ENCODE data around the gene RFXAP. TPM values are rescaled to one million over a fixed set of nuclear protein-coding genes. Genes with fewer than 3 reads are reported as not detected.

RFXAP gene
- total RNA-seq, 1 donor from 2014 or later = 0.53 TPM

DNA sequence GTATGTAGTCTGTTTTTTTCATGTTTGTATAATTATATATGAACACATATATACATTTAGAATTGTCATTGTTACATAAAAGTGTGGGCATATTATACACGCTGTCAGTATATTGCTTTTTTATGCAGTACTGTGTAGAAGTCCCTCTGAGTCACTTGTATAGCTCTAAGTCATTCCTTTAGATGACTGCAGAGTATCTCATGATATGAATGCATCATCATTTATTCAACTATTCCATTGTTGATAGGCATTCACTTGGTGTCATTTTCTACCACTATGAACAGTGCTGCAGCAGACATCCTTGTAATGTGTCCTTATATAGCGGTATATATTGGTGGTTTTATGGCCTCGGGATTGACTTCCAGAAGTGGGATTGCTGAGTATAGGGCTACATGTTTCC lies 15.3 kb downstream of the RFXAP start:
- H3K4me3 ChIP-seq (ENCODE audit: low read depth, low read length) = no peak overlapping the region

DNA sequence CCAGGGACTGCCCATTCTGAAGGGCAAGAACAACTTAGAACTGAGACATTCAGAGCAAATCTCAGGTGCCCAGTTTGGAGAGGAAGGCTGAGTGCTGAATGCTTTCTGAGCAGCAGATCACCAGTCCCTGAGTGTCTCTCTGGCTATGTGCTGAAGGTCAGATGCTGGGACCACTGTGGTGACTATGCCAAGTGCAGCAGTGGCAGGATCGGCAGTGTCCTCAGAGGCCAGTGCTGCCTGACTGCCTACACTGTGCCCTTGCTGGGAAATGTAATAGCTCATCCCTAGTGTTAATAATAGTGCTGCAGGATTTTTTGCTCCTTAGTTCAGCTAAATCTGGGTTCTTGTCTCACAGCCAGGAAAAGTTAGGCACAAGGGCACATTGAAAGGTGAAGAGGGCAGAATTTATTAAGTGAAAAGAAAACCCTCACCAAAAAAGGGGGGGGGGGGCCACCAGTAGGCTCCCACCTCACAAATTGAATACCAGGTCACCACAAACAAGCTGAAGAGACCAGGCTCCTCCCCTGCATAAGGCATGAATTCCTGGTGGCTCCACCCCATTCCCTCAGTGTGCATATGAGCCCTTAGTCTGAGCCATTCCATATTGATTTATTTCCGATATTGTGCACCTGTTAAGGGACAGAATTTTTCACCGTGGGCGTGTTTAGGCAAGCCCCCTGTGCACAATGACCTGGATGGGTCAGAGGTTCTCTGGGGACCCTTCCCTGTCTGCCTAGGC lies 18.5 kb downstream of the RFXAP start:
- TF ChIP-seq CTCF (IDR thresholded peaks at IDR 0.05; ENCODE audit: insufficient read depth, low read length, severe bottlenecking) = no peak
- FAIRE-seq = no peak

More for the DNA sequence above, 15.3 kb downstream of the RFXAP start:
- peak; percentile 46 for DNase-seq (ENCODE audit: low read depth)
- no peaks in the 10 kb centered on the region for H3K27me3 ChIP-seq (ENCODE audit: control insufficient read depth, insufficient read depth, low read length)
- no peak for FAIRE-seq
- no peak for TF ChIP-seq CTCF (IDR thresholded peaks at IDR 0.05; ENCODE audit: insufficient read depth, low read length, severe bottlenecking)
- no peaks in the 10 kb centered on the region for H3K36me3 ChIP-seq (ENCODE audit: control insufficient read depth, insufficient read depth, low read length)

DNA sequence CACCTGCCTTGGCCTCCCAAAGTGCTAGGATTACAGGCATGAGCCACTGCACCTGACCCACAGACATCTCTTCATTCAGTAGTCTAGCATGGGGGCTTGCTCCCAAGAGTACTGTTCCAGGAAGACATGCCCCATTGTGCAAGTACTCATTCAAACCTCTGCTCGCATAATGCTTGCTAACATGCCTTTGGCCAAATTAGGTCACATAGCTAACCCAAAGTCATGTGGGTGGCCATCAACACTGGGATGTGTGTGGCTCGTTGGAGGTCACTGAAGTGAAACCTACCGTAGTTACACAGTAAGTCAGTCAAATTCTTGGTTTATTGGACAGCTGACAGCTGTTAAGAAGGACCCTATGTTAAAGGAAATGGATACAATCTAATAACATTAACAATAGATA lies 20.3 kb downstream of the RFXAP start:
- FAIRE-seq = no peak
- no peak for DNase-seq (ENCODE audit: low read depth)

More for the DNA sequence above, 18.5 kb downstream of the RFXAP start:
- no peaks in the 10 kb centered on the region for H3K36me3 ChIP-seq (ENCODE audit: control insufficient read depth, insufficient read depth, low read length)
- no peak for DNase-seq (ENCODE audit: low read depth)
- no peak overlapping the region for H3K4me3 ChIP-seq (ENCODE audit: low read depth, low read length)
- no peaks in the 10 kb centered on the region for H3K27me3 ChIP-seq (ENCODE audit: control insufficient read depth, insufficient read depth, low read length)

GRCh38 chr13:36839981-36840380 lies 21.0 kb downstream of the RFXAP start:
- no peaks in the 10 kb centered on the region for H3K27me3 ChIP-seq (ENCODE audit: control insufficient read depth, insufficient read depth, low read length)
- H3K4me3 ChIP-seq (ENCODE audit: low read depth, low read length) = no peak overlapping the region
- TF ChIP-seq CTCF (IDR thresholded peaks at IDR 0.05; ENCODE audit: insufficient read depth, low read length, severe bottlenecking) = no peak
- DNase-seq (ENCODE audit: low read depth) (no peak), FAIRE-seq (peak; percentile 85)
- no peaks in the 10 kb centered on the region for H3K36me3 ChIP-seq (ENCODE audit: control insufficient read depth, insufficient read depth, low read length)

More for the DNA sequence above, 20.3 kb downstream of the RFXAP start:
- TF ChIP-seq CTCF (IDR thresholded peaks at IDR 0.05; ENCODE audit: insufficient read depth, low read length, severe bottlenecking) = no peak
- no peaks in the 10 kb centered on the region for H3K36me3 ChIP-seq (ENCODE audit: control insufficient read depth, insufficient read depth, low read length)
- H3K4me3 ChIP-seq (ENCODE audit: low read depth, low read length) = no peak overlapping the region
- no peaks in the 10 kb centered on the region for H3K27me3 ChIP-seq (ENCODE audit: control insufficient read depth, insufficient read depth, low read length)

DNA sequence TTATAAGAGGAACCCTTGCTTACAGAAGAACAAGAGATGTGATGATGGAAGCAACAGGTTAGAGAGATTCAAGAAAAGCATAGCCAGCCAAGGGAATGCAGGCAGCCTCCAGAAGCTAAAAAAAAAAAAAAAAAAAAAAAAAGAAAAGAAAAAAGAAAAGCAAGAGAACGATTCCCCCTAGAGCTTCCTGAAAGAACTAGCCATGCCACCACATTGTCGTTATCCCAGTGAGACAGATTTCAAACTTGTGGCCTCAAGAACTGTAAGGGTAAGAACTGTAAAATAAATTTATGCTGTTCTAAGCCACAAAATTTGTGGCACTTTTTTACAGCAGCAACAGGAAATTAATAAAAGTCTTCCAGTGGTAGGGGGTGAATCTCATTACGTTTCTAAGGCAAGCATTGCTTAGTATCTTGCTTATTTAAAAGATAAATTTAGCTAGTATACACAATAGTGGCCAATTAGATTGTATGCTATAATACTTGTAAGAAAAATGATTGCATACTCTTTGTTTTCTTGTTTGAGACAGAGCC lies 21.8 kb downstream of the RFXAP start:
- no peak for DNase-seq (ENCODE audit: low read depth)
- Histone ChIP-seq H3K27me3 (ENCODE audit: control insufficient read depth, insufficient read depth, low read length) (no peaks in the 10 kb centered on the region), H3K4me3 (ENCODE audit: low read depth, low read length) (no peak overlapping the region), H3K36me3 (ENCODE audit: control insufficient read depth, insufficient read depth, low read length) (no peaks in the 10 kb centered on the region)
- no peak for TF ChIP-seq CTCF (IDR thresholded peaks at IDR 0.05; ENCODE audit: insufficient read depth, low read length, severe bottlenecking)
- FAIRE-seq = no peak

All from bronchial epithelial cell (primary cell).